Upper lobe of left lung (tissue), 6 donors: ENCODE measurements around the gene BPGM. TPM values are rescaled to one million over a fixed set of nuclear protein-coding genes. Genes with fewer than 3 reads are reported as not detected.

Experiments
- ATAC-seq, 2 donors: fragments of 200-7000 bp; cut with Tn5 transposase; one replicate each; pipeline ENCODE4 v1.9.1; 2022; ENCODE audit warnings: mild to moderate bottlenecking in 2 of 2, moderate library complexity in 2 of 2; ENCODE audit not compliant: low FRiP score in 2 of 2
- DNase-seq, 2 donors: peaks; one replicate each; pipeline ENCODE4 v3.0.0-alpha.2; 2019 to 2020
- H3K27ac ChIP-seq, 4 donors: fragments of 200-600 bp; sonication (generic); one replicate each; pipeline ENCODE4 v1.5.1; 2016 to 2019
- H3K27me3 ChIP-seq, 4 donors: fragments of 200-600 bp; sonication (generic); one replicate each; pipeline ENCODE4 v1.5.1; 2017 to 2019
- H3K36me3 ChIP-seq, 4 donors: fragments of 200-600 bp; sonication (generic); one replicate each; pipeline ENCODE4 v1.5.1; 2016 to 2019
- H3K4me1 ChIP-seq, 4 donors: fragments of 200-600 bp; sonication (generic); one replicate each; pipeline ENCODE4 v1.5.1; 2018 to 2019
- H3K4me3 ChIP-seq, 4 donors: fragments of 200-600 bp; sonication (generic); one replicate each; pipeline ENCODE4 v1.5.1; 2017 to 2019; ENCODE audit warnings: mild to moderate bottlenecking in 2 of 4, moderate library complexity in 1 of 4
- H3K9me3 ChIP-seq, 4 donors: fragments of 200-600 bp; sonication (generic); one replicate each; pipeline ENCODE4 v1.5.1; 2018 to 2019
- EP300 ChIP-seq, 4 donors: sonication (generic); formaldehyde crosslinking; IDR thresholded peaks; one replicate each; pipeline ENCODE4 v1.5.1; 2017; ENCODE audit warnings: antibody characterized with exemption in 4 of 4, control low read depth in 2 of 4
- POLR2A ChIP-seq, 4 donors: fragments of 450-650 bp; IDR thresholded peaks; one replicate each; pipeline ENCODE4 v1.5.1; 2016 to 2017; ENCODE audit warnings: antibody characterized with exemption in 4 of 4, mild to moderate bottlenecking in 2 of 4
- POLR2AphosphoS5 ChIP-seq, 2 donors: sonication (generic); formaldehyde crosslinking; IDR thresholded peaks; one replicate each; pipeline ENCODE4 v1.5.1; 2017; ENCODE audit warnings: antibody characterized with exemption in 2 of 2
- WGBS, 2 donors: methylation state at CpG; one replicate each; pipeline ENCODE4 v1.1.5; 2017 to 2018; 5-methylcytosine and 5-hydroxymethylcytosine counted together
- total RNA-seq, 6 donors: library from RNA; depleted of rRNA in 4 of 6; stranded (reverse); fragments of >200 nt in 4 of 6; gene quantifications; one replicate each; pipeline versions ENCODE4 v1.1.0 to v1.2.1, GENCODE V29; 2016 to 2021
- TF ChIP-seq, protein P1 (sequence below), 6 experiments: fragments of 450-650 bp in 4 of 6; fragments of 200-600 bp in 2 of 6; sonication (generic) in 2 of 6; IDR thresholded peaks; one replicate each; pipeline ENCODE4 v1.5.1; 2016 to 2019; ENCODE audit warnings: antibody characterized with exemption in 6 of 6
- donor health status: DM: no; HTN: no; CAD: no; lungs with moderate emphysema.
- donor health status: DM: no; HTN: yes; CAD: no; lungs with severe emphysema.

BPGM gene
- total RNA-seq, 6 donors from 2014 or later = 9.5 to 30.7 (median 14.3) TPM

DNA sequence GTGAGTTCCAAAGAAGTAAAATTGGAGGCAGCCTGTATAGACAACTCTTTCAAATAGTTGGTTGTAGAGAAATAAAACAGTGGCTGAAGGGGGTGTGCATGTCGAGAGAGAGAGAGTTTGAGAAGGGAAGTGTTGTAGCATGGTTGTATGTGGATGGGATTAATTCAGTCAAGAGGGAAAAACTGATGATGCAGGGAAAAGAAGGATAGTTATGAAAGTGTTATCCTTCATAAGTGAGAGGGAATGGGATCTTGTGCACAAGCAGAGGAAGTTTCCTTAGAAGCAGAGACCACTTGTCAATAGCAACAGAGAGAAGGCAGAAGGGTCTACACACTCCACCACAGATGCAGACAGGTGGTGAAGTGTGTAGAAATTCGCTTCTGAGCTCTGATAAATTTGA is 30.0 kb upstream of the BPGM start:
- Histone ChIP-seq H3K4me1 (peaks cover 0 to 6% (median 3%) of the 10 kb centered on the region in 4 donors), H3K36me3 (no peaks in the 10 kb centered on the region), H3K27ac (no peak overlapping the region), H3K4me3 (no peak overlapping the region), H3K9me3 (no peaks in the 10 kb centered on the region), H3K27me3 (no peaks in the 10 kb centered on the region)
- 81 to 85% methylated on average over 2 of the region's 2 CpGs for WGBS, 2 donors
- ATAC-seq (no peak), DNase-seq (no peak)
- TF ChIP-seq POLR2A (IDR thresholded peaks at IDR 0.05) (no peak), POLR2AphosphoS5 (IDR thresholded peaks at IDR 0.05) (no peak), EP300 (IDR thresholded peaks at IDR 0.05) (no peak)
- TF ChIP-seq, protein P1, sequence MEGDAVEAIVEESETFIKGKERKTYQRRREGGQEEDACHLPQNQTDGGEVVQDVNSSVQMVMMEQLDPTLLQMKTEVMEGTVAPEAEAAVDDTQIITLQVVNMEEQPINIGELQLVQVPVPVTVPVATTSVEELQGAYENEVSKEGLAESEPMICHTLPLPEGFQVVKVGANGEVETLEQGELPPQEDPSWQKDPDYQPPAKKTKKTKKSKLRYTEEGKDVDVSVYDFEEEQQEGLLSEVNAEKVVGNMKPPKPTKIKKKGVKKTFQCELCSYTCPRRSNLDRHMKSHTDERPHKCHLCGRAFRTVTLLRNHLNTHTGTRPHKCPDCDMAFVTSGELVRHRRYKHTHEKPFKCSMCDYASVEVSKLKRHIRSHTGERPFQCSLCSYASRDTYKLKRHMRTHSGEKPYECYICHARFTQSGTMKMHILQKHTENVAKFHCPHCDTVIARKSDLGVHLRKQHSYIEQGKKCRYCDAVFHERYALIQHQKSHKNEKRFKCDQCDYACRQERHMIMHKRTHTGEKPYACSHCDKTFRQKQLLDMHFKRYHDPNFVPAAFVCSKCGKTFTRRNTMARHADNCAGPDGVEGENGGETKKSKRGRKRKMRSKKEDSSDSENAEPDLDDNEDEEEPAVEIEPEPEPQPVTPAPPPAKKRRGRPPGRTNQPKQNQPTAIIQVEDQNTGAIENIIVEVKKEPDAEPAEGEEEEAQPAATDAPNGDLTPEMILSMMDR (IDR thresholded peaks at IDR 0.05) = no peak

DNA sequence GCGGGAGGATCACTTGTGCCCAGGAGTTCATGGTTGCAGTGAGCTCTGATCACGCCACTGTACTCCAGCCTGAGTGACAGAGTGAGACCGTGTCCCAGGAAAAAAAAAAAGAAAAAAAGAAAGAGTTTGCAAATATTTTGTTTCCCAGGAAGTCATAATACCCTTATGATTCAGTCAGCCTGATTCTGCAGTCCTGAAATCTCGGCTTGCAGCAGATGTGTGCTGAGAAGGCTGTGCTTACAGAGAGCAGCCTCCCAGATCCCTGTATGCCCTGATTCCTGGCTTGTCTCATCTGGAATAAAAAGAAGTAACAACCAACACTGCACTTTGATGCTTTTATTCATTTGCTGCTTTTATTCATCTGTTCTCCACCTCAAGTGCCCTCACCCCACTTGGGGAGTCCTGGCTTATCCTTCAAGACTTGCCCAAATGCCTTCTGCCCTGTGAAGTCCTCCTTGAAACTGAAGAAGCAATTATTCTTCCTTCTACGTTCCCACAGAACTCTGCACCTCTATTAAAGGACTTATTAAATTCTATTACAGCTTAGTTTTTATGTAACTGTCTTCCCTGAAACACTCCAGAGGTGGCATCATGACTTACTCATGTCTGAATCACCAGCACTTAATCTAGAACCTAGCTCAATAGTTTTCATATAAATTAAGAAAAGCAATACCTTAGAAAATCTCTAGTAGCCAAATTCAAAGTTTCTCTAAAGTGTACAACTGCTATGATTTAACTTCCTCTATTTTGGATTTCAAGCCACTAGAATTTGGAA is 27.7 kb upstream of the BPGM start:
- no peak overlapping the region for H3K27ac ChIP-seq
- H3K36me3 ChIP-seq = no peaks in the 10 kb centered on the region
- TF ChIP-seq POLR2A (IDR thresholded peaks at IDR 0.05) (no peak), POLR2AphosphoS5 (IDR thresholded peaks at IDR 0.05) (no peak), EP300 (IDR thresholded peaks at IDR 0.05) (no peak)
- TF ChIP-seq, protein P1 (IDR thresholded peaks at IDR 0.05) = no peak
- 68 to 82% methylated on average over 5 of the region's 5 CpGs for WGBS, 2 donors
- ATAC-seq = no peak
- H3K4me3 ChIP-seq = no peak overlapping the region
- peaks cover 0 to 1% (median 0%) of the 10 kb centered on the region in 4 donors for H3K4me1 ChIP-seq
- H3K9me3 ChIP-seq = no peaks in the 10 kb centered on the region
- DNase-seq = no peak
- no peaks in the 10 kb centered on the region for H3K27me3 ChIP-seq

GRCh38 chr7:134619627-134620331 is 26.9 kb upstream of the BPGM start:
- Histone ChIP-seq H3K4me1 (no peaks in the 10 kb centered on the region), H3K4me3 (no peak overlapping the region), H3K9me3 (no peaks in the 10 kb centered on the region), H3K36me3 (no peaks in the 10 kb centered on the region), H3K27ac (no peak overlapping the region), H3K27me3 (no peaks in the 10 kb centered on the region)
- ATAC-seq (peak in 1 of 2 donors; percentile 72), DNase-seq (no peak)
- 68 to 78% methylated on average over 2 of the region's 2 CpGs for WGBS, 2 donors
- no peak for TF ChIP-seq POLR2AphosphoS5 (IDR thresholded peaks at IDR 0.05)
- no peak for TF ChIP-seq EP300 (IDR thresholded peaks at IDR 0.05)
- TF ChIP-seq POLR2A (IDR thresholded peaks at IDR 0.05) = no peak
- TF ChIP-seq, protein P1 (IDR thresholded peaks at IDR 0.05) = no peak

DNA sequence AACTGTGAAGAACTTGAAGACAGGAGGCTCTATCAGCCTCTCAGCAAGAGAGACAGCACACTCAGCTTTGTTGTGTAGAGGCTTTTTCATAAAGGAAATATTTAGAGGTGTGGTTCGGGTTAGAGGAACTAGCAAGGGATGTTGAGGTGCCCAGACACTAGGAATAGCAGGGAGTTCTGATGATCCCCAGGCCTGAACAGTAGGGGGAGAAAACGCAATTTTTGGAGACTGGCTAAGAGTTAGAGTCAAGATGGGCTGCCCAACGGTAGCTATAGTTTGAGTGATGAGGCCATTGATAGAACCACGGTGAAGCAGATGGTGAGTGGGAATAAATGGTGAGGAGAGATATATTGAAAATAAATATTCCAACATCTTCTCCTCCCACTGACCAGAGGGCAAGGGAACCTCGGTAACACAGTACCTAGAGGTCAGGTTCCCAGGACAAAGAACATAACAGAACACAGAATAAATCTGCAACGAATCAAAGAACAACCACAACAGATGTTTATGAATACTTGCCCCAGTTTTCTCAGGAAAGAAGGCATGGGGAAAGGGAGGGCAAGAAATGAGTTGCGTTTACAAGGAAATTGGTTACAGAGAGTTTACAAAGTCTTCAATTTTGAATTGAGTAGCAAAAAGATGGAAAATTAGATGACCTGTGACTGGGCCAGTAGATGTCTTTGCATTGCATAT is 24.2 kb upstream of the BPGM start:
- TF ChIP-seq POLR2AphosphoS5 (IDR thresholded peaks at IDR 0.05) = no peak
- ATAC-seq (no peak), DNase-seq (no peak)
- Histone ChIP-seq H3K27me3 (no peaks in the 10 kb centered on the region), H3K9me3 (no peaks in the 10 kb centered on the region), H3K27ac (no peak overlapping the region), H3K36me3 (no peaks in the 10 kb centered on the region), H3K4me3 (no peak overlapping the region), H3K4me1 (no peaks in the 10 kb centered on the region)
- WGBS, 2 donors = 78 to 82% methylated on average over 7 of the region's 7 CpGs

DNA sequence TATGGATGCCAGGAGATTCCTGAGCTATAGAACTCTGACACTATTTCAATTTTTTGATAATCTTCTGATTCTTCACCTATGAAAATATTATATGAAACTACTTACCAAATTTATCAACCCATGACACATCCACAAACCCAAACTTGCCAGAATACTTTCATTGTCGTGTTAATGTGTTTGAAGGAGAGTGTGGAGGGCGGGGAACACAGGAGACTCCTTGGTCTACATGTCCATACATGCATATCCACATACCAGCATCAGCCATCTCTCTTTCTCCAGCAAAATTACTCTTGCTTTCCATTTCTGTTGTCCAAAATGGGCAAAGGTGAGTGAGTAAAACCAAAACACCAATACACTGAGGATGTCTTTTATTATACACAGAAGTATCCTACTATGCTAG is 23.5 kb upstream of the BPGM start:
- Histone ChIP-seq H3K9me3 (no peaks in the 10 kb centered on the region), H3K4me3 (no peak overlapping the region), H3K36me3 (no peaks in the 10 kb centered on the region), H3K27ac (no peak overlapping the region), H3K27me3 (no peaks in the 10 kb centered on the region), H3K4me1 (no peaks in the 10 kb centered on the region)
- TF ChIP-seq POLR2A (IDR thresholded peaks at IDR 0.05) = no peak
- TF ChIP-seq EP300 (IDR thresholded peaks at IDR 0.05) = no peak
- no peak for TF ChIP-seq POLR2AphosphoS5 (IDR thresholded peaks at IDR 0.05)
- TF ChIP-seq, protein P1 (IDR thresholded peaks at IDR 0.05) = no peak
- DNase-seq = no peak
- ATAC-seq = no peak
- WGBS, 2 donors = 79 to 81% methylated on average over 2 of the region's 2 CpGs
